ENCODE data around the gene RBM47. TPM values are rescaled to one million over a fixed set of nuclear protein-coding genes. Genes with fewer than 3 reads are reported as not detected.

Gene RBM47
- total and polyA plus RNA-seq, 2 experiments from 2014 or later = 35.6 to 139 TPM

GRCh38 chr4:40516651-40517050 lies 113.0 kb downstream of the RBM47 start:
- H2AFZ ChIP-seq = no peak overlapping the region
- H3K79me2 ChIP-seq (replicated peaks; ENCODE audit: insufficient read depth) = peaks cover 65% of the 10 kb centered on the region
- peaks cover 19% of the 10 kb centered on the region for H3K27me3 Mint-ChIP-seq (ENCODE audit: insufficient read depth, low read depth, poor library complexity)
- DNase-seq (ENCODE audit: low spot score) (peak; percentile 57), ATAC-seq (peak; percentile 88)
- no peak overlapping the region for H3K4me3 Mint-ChIP-seq
- peaks cover 14% of the 10 kb centered on the region for H4K20me1 ChIP-seq (replicated peaks; ENCODE audit: insufficient read depth)
- peaks cover 38% of the 10 kb centered on the region for H3K4me1 Mint-ChIP-seq
- no peaks in the 10 kb centered on the region for H3K9me2 ChIP-seq (ENCODE audit: insufficient read depth)
- no peaks in the 10 kb centered on the region for H3K36me3 ChIP-seq (ENCODE audit: insufficient read depth)
- no peaks in the 10 kb centered on the region for H3K27me3 ChIP-seq (ENCODE audit: insufficient read depth)
- no peak overlapping the region for H3K4me3 ChIP-seq
- peaks cover 11% of the 10 kb centered on the region; the same call in 1 of the 3 replicates for H3K36me3 Mint-ChIP-seq (ENCODE audit: low read depth)
- no peaks in the 10 kb centered on the region for H3K9me3 Mint-ChIP-seq
- peaks cover 50% of the 10 kb centered on the region for H3K4me1 ChIP-seq (ENCODE audit: insufficient read depth)
- TF ChIP-seq ZNF462 (CRISPR knock-in tag; IDR thresholded peaks at IDR 0.05) = no peak
- TF ChIP-seq CREB1 (CRISPR knock-in tag; IDR thresholded peaks at IDR 0.05; ENCODE audit: low read depth) = no peak
- TF ChIP-seq, protein P1, sequence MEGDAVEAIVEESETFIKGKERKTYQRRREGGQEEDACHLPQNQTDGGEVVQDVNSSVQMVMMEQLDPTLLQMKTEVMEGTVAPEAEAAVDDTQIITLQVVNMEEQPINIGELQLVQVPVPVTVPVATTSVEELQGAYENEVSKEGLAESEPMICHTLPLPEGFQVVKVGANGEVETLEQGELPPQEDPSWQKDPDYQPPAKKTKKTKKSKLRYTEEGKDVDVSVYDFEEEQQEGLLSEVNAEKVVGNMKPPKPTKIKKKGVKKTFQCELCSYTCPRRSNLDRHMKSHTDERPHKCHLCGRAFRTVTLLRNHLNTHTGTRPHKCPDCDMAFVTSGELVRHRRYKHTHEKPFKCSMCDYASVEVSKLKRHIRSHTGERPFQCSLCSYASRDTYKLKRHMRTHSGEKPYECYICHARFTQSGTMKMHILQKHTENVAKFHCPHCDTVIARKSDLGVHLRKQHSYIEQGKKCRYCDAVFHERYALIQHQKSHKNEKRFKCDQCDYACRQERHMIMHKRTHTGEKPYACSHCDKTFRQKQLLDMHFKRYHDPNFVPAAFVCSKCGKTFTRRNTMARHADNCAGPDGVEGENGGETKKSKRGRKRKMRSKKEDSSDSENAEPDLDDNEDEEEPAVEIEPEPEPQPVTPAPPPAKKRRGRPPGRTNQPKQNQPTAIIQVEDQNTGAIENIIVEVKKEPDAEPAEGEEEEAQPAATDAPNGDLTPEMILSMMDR (conservative IDR thresholded peaks at IDR 0.05; ENCODE audit: low read depth in 2 of 2) = no peak
- TF ChIP-seq EZH2 (IDR thresholded peaks at IDR 0.05; ENCODE audit: low read depth, unreplicated experiment) = no peak
- TF ChIP-seq ZNF114 (CRISPR knock-in tag; IDR thresholded peaks at IDR 0.05) = no peak
- no peak for TF ChIP-seq EZH2phosphoT487 (IDR thresholded peaks at IDR 0.05; ENCODE audit: unreplicated experiment)
- no peak for TF ChIP-seq STAT1 (IDR thresholded peaks at IDR 0.05; ENCODE audit: unreplicated experiment)
- no peak for TF ChIP-seq JUNB (IDR thresholded peaks at IDR 0.05; ENCODE audit: unreplicated experiment)
- TF ChIP-seq, protein P2, sequence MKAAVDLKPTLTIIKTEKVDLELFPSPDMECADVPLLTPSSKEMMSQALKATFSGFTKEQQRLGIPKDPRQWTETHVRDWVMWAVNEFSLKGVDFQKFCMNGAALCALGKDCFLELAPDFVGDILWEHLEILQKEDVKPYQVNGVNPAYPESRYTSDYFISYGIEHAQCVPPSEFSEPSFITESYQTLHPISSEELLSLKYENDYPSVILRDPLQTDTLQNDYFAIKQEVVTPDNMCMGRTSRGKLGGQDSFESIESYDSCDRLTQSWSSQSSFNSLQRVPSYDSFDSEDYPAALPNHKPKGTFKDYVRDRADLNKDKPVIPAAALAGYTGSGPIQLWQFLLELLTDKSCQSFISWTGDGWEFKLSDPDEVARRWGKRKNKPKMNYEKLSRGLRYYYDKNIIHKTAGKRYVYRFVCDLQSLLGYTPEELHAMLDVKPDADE (IDR thresholded peaks at IDR 0.05) = no peak
- TF ChIP-seq NANOG (IDR thresholded peaks at IDR 0.05; ENCODE audit: borderline replicate concordance) = no peak
- TF ChIP-seq ZNF331 (CRISPR knock-in tag; IDR thresholded peaks at IDR 0.05; ENCODE audit: low read depth) = no peak
- no peak for TF ChIP-seq REST (IDR thresholded peaks at IDR 0.05; ENCODE audit: unreplicated experiment)
- no peak for TF ChIP-seq POLR2AphosphoS5 (IDR thresholded peaks at IDR 0.05; ENCODE audit: low read depth)
- peak overlapping the region; percentile 24; the same call in 1 of the 2 replicates for H3K27ac Mint-ChIP-seq
- H3F3A ChIP-seq (replicated peaks; ENCODE audit: low read depth) = 0 out of 2 replicates have a peak, but pooled peaks cover 2% of the 10 kb centered on the region
- no peak overlapping the region for H3K4me2 ChIP-seq
- H3K27ac ChIP-seq (ENCODE audit: low read depth) = peak overlapping the region; percentile 86; the same call in 1 of the 2 replicates

Data from GM23338 (cell line).